Left renal cortex interstitium (tissue), 4 donors: ENCODE measurements around the gene SRD5A2. TPM values are rescaled to one million over a fixed set of nuclear protein-coding genes. Genes with fewer than 3 reads are reported as not detected.
A peak's percentile ranks its signal among the peaks of the same experiment; 100 is the strongest.

ENCODE experiments used
- DNase-seq, 4 donors: peaks; one replicate each; pipeline ENCODE4 v3.0.0-alpha.2; 2013; ENCODE audit warnings: low read depth in 4 of 4, low spot score in 2 of 4, missing footprints in 1 of 4
- polyA plus RNA-seq, 4 donors: library from polyadenylated mRNA; unstranded; fragments of 120-200 nt; gene quantifications; one replicate each; pipeline ENCODE4 v1.2.1, GENCODE V29; 2013; ENCODE audit not compliant: insufficient read length in 4 of 4

Gene SRD5A2
- polyA plus RNA-seq, result under 1 TPM in 3 of 4 donors, not detected in 1; 0.07 to 0.13 (median 0.08) TPM

- peak in 1 of 4 donors; percentile 6 for DNase-seq
Measured at GRCh38 chr2:31580321-31581117, at the start of gene SRD5A2. Gene SRD5A2 (minus strand): TSS chr2:31580938. CDS start chr2:31580900, 38 bp downstream.

GRCh38 chr2:31606509-31606908, 25.8 kb upstream of the SRD5A2 start:
- DNase-seq, result no peak

- DNase-seq, result no peak
Measured at GRCh38 chr2:31598694-31599093, 18.0 kb upstream of the SRD5A2 start.

- no peak for DNase-seq
Measured at GRCh38 chr2:31586230-31586629, 5.5 kb upstream of the SRD5A2 start.

- DNase-seq, result no peak
Measured at GRCh38 chr2:31581124-31581795, 522 bp upstream of the SRD5A2 start.

- DNase-seq, result no peak
Measured at GRCh38 chr2:31579996-31580320, 780 bp downstream of the SRD5A2 start.

- DNase-seq, result no peak
Measured at GRCh38 chr2:31578316-31578715, 2.4 kb downstream of the SRD5A2 start.

- no peak for DNase-seq
Measured at GRCh38 chr2:31577143-31577542, 3.6 kb downstream of the SRD5A2 start.

- DNase-seq, result no peak
Measured at GRCh38 chr2:31568585-31569201, 12.0 kb downstream of the SRD5A2 start.

- no peak for DNase-seq
Measured at GRCh38 chr2:31567679-31568078, 13.1 kb downstream of the SRD5A2 start.

GRCh38 chr2:31563273-31563839, 17.4 kb downstream of the SRD5A2 start:
- DNase-seq, result no peak

GRCh38 chr2:31561823-31562222, 18.9 kb downstream of the SRD5A2 start:
- DNase-seq, result no peak

- DNase-seq, result no peak
Measured at GRCh38 chr2:31558401-31559295, 22.1 kb downstream of the SRD5A2 start.

- DNase-seq, result no peak
Measured at GRCh38 chr2:31556940-31557339, 23.8 kb downstream of the SRD5A2 start.

GRCh38 chr2:31555967-31556706, 24.6 kb downstream of the SRD5A2 start:
- no peak for DNase-seq

GRCh38 chr2:31553362-31553761, 27.4 kb downstream of the SRD5A2 start:
- DNase-seq, result no peak

GRCh38 chr2:31547485-31547884, 33.3 kb downstream of the SRD5A2 start:
- DNase-seq, result no peak

GRCh38 chr2:31541853-31542252, 38.9 kb downstream of the SRD5A2 start:
- DNase-seq, result no peak

GRCh38 chr2:31539505-31539904, 41.2 kb downstream of the SRD5A2 start:
- no peak for DNase-seq

- DNase-seq, result no peak
Measured at GRCh38 chr2:31535768-31536167, 45.0 kb downstream of the SRD5A2 start.
